Activated T-cell treated with anti-CD3 and anti-CD28 coated beads, Interleukin-2, amount 50 U/mL, for 72 hours (primary cell): ENCODE data around the gene ARG1. TPM values are rescaled to one million over a fixed set of nuclear protein-coding genes. Genes with fewer than 3 reads are reported as not detected.
"Not testable (repeated sequence)": the region's sequence is repeated elsewhere in the genome, so short reads cannot be mapped to it uniquely, and the experiment has no call there.

Source experiments
- ATAC-seq, 2 donors: fragments of 150-1000 bp; cut with Tn5 transposase; replicated peaks in 1 of 2; 2 replicates each; pipeline ENCODE4 v1.10.0; 2021; ENCODE audit warnings: moderate library complexity in 2 of 2, mild to moderate bottlenecking in 1 of 2
- DNase-seq, 2 donors: peaks; one replicate each; pipeline ENCODE4 v3.0.0; 2021 to 2022; ENCODE audit warnings: mixed read lengths in 1 of 2
- H3K27ac Mint-ChIP-seq: one replicate; pipeline ENCODE4 v1.8.0; 2022; ENCODE audit warnings: mild to moderate bottlenecking, moderate library complexity, mixed read lengths
- H3K27me3 Mint-ChIP-seq: one replicate; pipeline ENCODE4 v1.8.0; 2022; ENCODE audit warnings: low read depth, mixed read lengths
- H3K36me3 Mint-ChIP-seq, 2 donors: one replicate each; pipeline ENCODE4 v1.8.0; 2022; ENCODE audit warnings: mixed read lengths in 2 of 2, mild to moderate bottlenecking in 1 of 2; ENCODE audit not compliant: insufficient read depth in 2 of 2
- H3K4me1 Mint-ChIP-seq: one replicate; pipeline ENCODE4 v1.8.0; 2022; ENCODE audit warnings: low read depth, mixed read lengths
- H3K4me3 Mint-ChIP-seq, 2 donors: one replicate each; pipeline ENCODE4 v1.8.0; 2022; ENCODE audit warnings: mild to moderate bottlenecking in 2 of 2, mixed read lengths in 2 of 2, moderate library complexity in 2 of 2
- H3K9me3 Mint-ChIP-seq, 2 donors: one replicate each; pipeline ENCODE4 v1.8.0; 2022; ENCODE audit warnings: mixed read lengths in 2 of 2
- total RNA-seq, 2 donors: library from RNA; stranded (reverse); gene quantifications; one replicate each; pipeline ENCODE4 v1.2.3, GENCODE V29; 2022

Gene ARG1
- not detected for total RNA-seq

- no peaks in the 10 kb centered on the region for H3K9me3 Mint-ChIP-seq
- no peak within 1 kb of the TSS for H3K4me3 Mint-ChIP-seq
- ATAC-seq (no peak), DNase-seq (no peak)
- peaks cover 1 to 3% of the 10 kb centered on the region in 2 donors for H3K36me3 Mint-ChIP-seq
- H3K27me3 Mint-ChIP-seq: no peaks in the 10 kb centered on the region
- no peak within 1 kb of the TSS for H3K27ac Mint-ChIP-seq
- H3K4me1 Mint-ChIP-seq: peaks cover 6% of the 10 kb centered on the region
Observed at GRCh38 chr6:131572686-131573415, at the start of gene ARG1. Gene ARG1 (plus strand): TSS chr6:131573226. CDS start chr6:131573283, 57 bp downstream.

GRCh38 chr6:131523988-131524673 lies 48.9 kb upstream of the ARG1 start:
- H3K27me3 Mint-ChIP-seq: no peaks in the 10 kb centered on the region
- H3K4me3 Mint-ChIP-seq: no peak overlapping the region
- no peak overlapping the region for H3K27ac Mint-ChIP-seq

GRCh38 chr6:131524695-131525336 lies 48.2 kb upstream of the ARG1 start:
- Mint-ChIP-seq H3K4me1 (peaks cover 18% of the 10 kb centered on the region), H3K9me3 (no peaks in the 10 kb centered on the region), H3K27me3 (no peaks in the 10 kb centered on the region), H3K4me3 (no peak overlapping the region), H3K36me3 (no peaks in the 10 kb centered on the region), H3K27ac (no peak overlapping the region)
- DNase-seq (peak in 1 of 2 donors; percentile 17), ATAC-seq (peak; percentile 20 to 32)

More at GRCh38 chr6:131523988-131524673, 48.9 kb upstream of the ARG1 start:
- DNase-seq (no peak), ATAC-seq (peak; percentile 36 to 42)
- H3K4me1 Mint-ChIP-seq: peaks cover 17% of the 10 kb centered on the region
- H3K36me3 Mint-ChIP-seq: no peaks in the 10 kb centered on the region
- no peaks in the 10 kb centered on the region for H3K9me3 Mint-ChIP-seq

GRCh38 chr6:131530936-131531335 lies 42.1 kb upstream of the ARG1 start:
- H3K27me3 Mint-ChIP-seq: not testable (repeated sequence)

GRCh38 chr6:131531681-131532080 lies 41.3 kb upstream of the ARG1 start:
- not testable (repeated sequence) for H3K9me3 Mint-ChIP-seq, ATAC-seq, H3K36me3 Mint-ChIP-seq, H3K27ac Mint-ChIP-seq, H3K27me3 Mint-ChIP-seq, DNase-seq
- peaks cover 57% of the 10 kb centered on the region for H3K4me1 Mint-ChIP-seq
- peak overlapping the region in 1 of 2 donors; percentile 19 for H3K4me3 Mint-ChIP-seq

More at GRCh38 chr6:131530936-131531335, 42.1 kb upstream of the ARG1 start:
- DNase-seq: peak in 1 of 2 donors; percentile 3
- Mint-ChIP-seq H3K4me1 (peaks cover 57% of the 10 kb centered on the region), H3K4me3 (peak overlapping the region; percentile 19 to 48)
- ATAC-seq, H3K9me3 Mint-ChIP-seq, H3K27ac Mint-ChIP-seq, H3K36me3 Mint-ChIP-seq: not testable (repeated sequence)

GRCh38 chr6:131532580-131533039 lies 40.4 kb upstream of the ARG1 start:
- ATAC-seq: peak; percentile 92 to 95
- Mint-ChIP-seq H3K4me3 (peak overlapping the region; percentile 31 to 48), H3K27me3 (no peaks in the 10 kb centered on the region), H3K27ac (no peak overlapping the region), H3K36me3 (peaks cover 2% of the 10 kb centered on the region in 2 donors), H3K4me1 (peaks cover 57% of the 10 kb centered on the region), H3K9me3 (no peaks in the 10 kb centered on the region)
- DNase-seq: peak; percentile 70 to 78

GRCh38 chr6:131538615-131539014 lies 34.4 kb upstream of the ARG1 start:
- not testable (repeated sequence) for H3K27ac Mint-ChIP-seq, ATAC-seq, H3K27me3 Mint-ChIP-seq

GRCh38 chr6:131545317-131545716 lies 27.7 kb upstream of the ARG1 start:
- Mint-ChIP-seq H3K4me1 (no peaks in the 10 kb centered on the region), H3K27me3 (no peaks in the 10 kb centered on the region), H3K9me3 (peaks cover 4% of the 10 kb centered on the region in 2 donors), H3K27ac (no peak overlapping the region), H3K4me3 (no peak overlapping the region), H3K36me3 (no peaks in the 10 kb centered on the region)
- DNase-seq: no peak
- ATAC-seq: no peak

More at GRCh38 chr6:131538615-131539014, 34.4 kb upstream of the ARG1 start:
- DNase-seq, H3K36me3 Mint-ChIP-seq, H3K9me3 Mint-ChIP-seq, H3K4me3 Mint-ChIP-seq: not testable (repeated sequence)
- peaks cover 11% of the 10 kb centered on the region for H3K4me1 Mint-ChIP-seq

- H3K9me3 Mint-ChIP-seq: peaks cover 4% of the 10 kb centered on the region in 2 donors
- no peaks in the 10 kb centered on the region for H3K4me1 Mint-ChIP-seq
- DNase-seq (no peak), ATAC-seq (no peak)
- no peaks in the 10 kb centered on the region for H3K27me3 Mint-ChIP-seq
- H3K36me3 Mint-ChIP-seq: no peaks in the 10 kb centered on the region
- no peak overlapping the region for H3K4me3 Mint-ChIP-seq
- no peak overlapping the region for H3K27ac Mint-ChIP-seq
Observed at GRCh38 chr6:131547488-131547887, 25.5 kb upstream of the ARG1 start.

- ATAC-seq: no peak
Observed at GRCh38 chr6:131548441-131548840, 24.6 kb upstream of the ARG1 start.

GRCh38 chr6:131549811-131550210 lies 23.2 kb upstream of the ARG1 start:
- Mint-ChIP-seq H3K27me3 (peaks cover 8% of the 10 kb centered on the region), H3K9me3 (peaks cover 0 to 1% of the 10 kb centered on the region in 2 donors), H3K4me3 (no peak overlapping the region), H3K27ac (no peak overlapping the region), H3K36me3 (no peaks in the 10 kb centered on the region), H3K4me1 (no peaks in the 10 kb centered on the region)
- ATAC-seq (no peak), DNase-seq (no peak)

More at GRCh38 chr6:131548441-131548840, 24.6 kb upstream of the ARG1 start:
- Mint-ChIP-seq H3K36me3 (no peaks in the 10 kb centered on the region), H3K27ac (no peak overlapping the region), H3K4me1 (no peaks in the 10 kb centered on the region), H3K27me3 (peaks cover under 1% of the 10 kb centered on the region), H3K9me3 (no peaks in the 10 kb centered on the region), H3K4me3 (no peak overlapping the region)
- no peak for DNase-seq

GRCh38 chr6:131551902-131552301 lies 21.1 kb upstream of the ARG1 start:
- peaks cover 8% of the 10 kb centered on the region for H3K27me3 Mint-ChIP-seq
- ATAC-seq (no peak), DNase-seq (no peak)
- H3K4me3 Mint-ChIP-seq: no peak overlapping the region
- H3K36me3 Mint-ChIP-seq: no peaks in the 10 kb centered on the region
- H3K27ac Mint-ChIP-seq: no peak overlapping the region
- peaks cover 0 to 1% of the 10 kb centered on the region in 2 donors for H3K9me3 Mint-ChIP-seq
- H3K4me1 Mint-ChIP-seq: no peaks in the 10 kb centered on the region

- H3K4me1 Mint-ChIP-seq: no peaks in the 10 kb centered on the region
- H3K36me3 Mint-ChIP-seq: no peaks in the 10 kb centered on the region
- peaks cover 0 to 1% of the 10 kb centered on the region in 2 donors for H3K9me3 Mint-ChIP-seq
- peaks cover 8% of the 10 kb centered on the region for H3K27me3 Mint-ChIP-seq
- ATAC-seq (no peak), DNase-seq (no peak)
- no peak overlapping the region for H3K4me3 Mint-ChIP-seq
- no peak overlapping the region for H3K27ac Mint-ChIP-seq
Observed at GRCh38 chr6:131552572-131552971, 20.5 kb upstream of the ARG1 start.
